Panc1 (cell line): ENCODE results near the gene ASF1A. TPM values are rescaled to one million over a fixed set of nuclear protein-coding genes. Genes with fewer than 3 reads are reported as not detected.

Source experiments
- ATAC-seq: fragments of 200-7000 bp; cut with Tn5 transposase; 2 replicates; pipeline ENCODE4 v1.9.1; 2020; ENCODE audit warnings: mild to moderate bottlenecking, moderate library complexity
- BruUV-seq: library from RNA; stranded (reverse); fragments of 400-500 nt; replicated peaks from 2 replicates; lab custom pipeline; 2021; lab: Mats Ljungman, UMichigan
- CTCF ChIA-PET: fragments of 300-600 bp; sonication (Branson Sonifier 250); formaldehyde crosslinking; loops from one replicate; lab custom pipeline; 2022; ENCODE audit warnings: antibody characterized with exemption; lab: Charles Lee
- POLR2A ChIA-PET: fragments of 300-600 bp; sonication (Branson Sonifier 250); formaldehyde crosslinking; loops from one replicate; lab custom pipeline; 2022; ENCODE audit warnings: antibody characterized with exemption; lab: Charles Lee
- DNase-seq: peaks from one replicate; pipeline ENCODE4 v3.0.0-alpha.2; 2010; ENCODE audit warnings: low read depth, low spot score
- H3K27ac ChIP-seq: 2 replicates; pipeline ENCODE4 v1.5.1; 2011; ENCODE audit warnings: mild to moderate bottlenecking, low read length, inconsistent platforms
- H3K27me3 ChIP-seq: fragments of 200-500 bp; sonication (Bioruptor generic); 2 replicates; pipeline ENCODE4 v1.6.0; 2014; ENCODE audit warnings: low read length, inconsistent platforms; ENCODE audit not compliant: control insufficient read depth, insufficient read depth
- H3K36me3 ChIP-seq: fragments of 200-500 bp; sonication (Bioruptor generic); 2 replicates; pipeline ENCODE4 v1.5.1; 2014; ENCODE audit warnings: inconsistent platforms, mild to moderate bottlenecking, low read length, moderate library complexity; ENCODE audit not compliant: control insufficient read depth, insufficient read depth
- H3K4me1 ChIP-seq: 2 replicates; pipeline ENCODE4 v1.5.1; 2011; ENCODE audit warnings: inconsistent platforms, mild to moderate bottlenecking, low read length, moderate library complexity; ENCODE audit not compliant: control insufficient read depth, insufficient read depth
- H3K4me3 ChIP-seq, 2 experiments: 2 replicates each; pipeline ENCODE4 v1.5.1; 2011 to 2012; ENCODE audit warnings: low read depth in 2 of 2, low read length in 2 of 2, mild to moderate bottlenecking in 2 of 2, inconsistent platforms in 1 of 2, moderate library complexity in 1 of 2
- H3K9me3 ChIP-seq: fragments of 200-500 bp; sonication (Bioruptor generic); 2 replicates; pipeline ENCODE4 v1.5.1; 2014; ENCODE audit warnings: low read depth, mild to moderate bottlenecking, inconsistent platforms, low read length, moderate library complexity; ENCODE audit not compliant: control insufficient read depth, insufficient read depth
- CTCF ChIP-seq: fragments of 450-650 bp; IDR thresholded peaks from 2 replicates; pipeline ENCODE4 v1.5.1; 2017; ENCODE audit warnings: mild to moderate bottlenecking
- POLR2AphosphoS5 ChIP-seq: IDR thresholded peaks from 2 replicates; pipeline ENCODE4 v1.6.1; 2012; ENCODE audit warnings: mild to moderate bottlenecking, low read depth, low read length, moderate library complexity
- REST ChIP-seq, 2 experiments: IDR thresholded peaks; 2 replicates each; pipeline ENCODE4 v1.6.1; 2011 to 2012; ENCODE audit warnings: low read depth in 2 of 2, control low read depth in 1 of 2, low read length in 1 of 2, mild to moderate bottlenecking in 1 of 2, moderate library complexity in 1 of 2; ENCODE audit not compliant: insufficient read depth in 1 of 2
- SIN3A ChIP-seq: IDR thresholded peaks from 2 replicates; pipeline ENCODE4 v1.6.1; 2012; ENCODE audit warnings: low read depth, mild to moderate bottlenecking, low read length, moderate library complexity, borderline replicate concordance; ENCODE audit not compliant: insufficient read depth
- TCF7L2 ChIP-seq: IDR thresholded peaks from 2 replicates; pipeline ENCODE4 v1.6.1; 2011; ENCODE audit warnings: mild to moderate bottlenecking, low read depth, low read length, inconsistent platforms
- in situ Hi-C: cut with HindIII; loops from 2 replicates; pipeline ENCODE4 v1.10.0; 2016; ENCODE audit warnings: low sequenced_read_pairs, low pct_unique_long_range_greater_than_20kb
- intact Hi-C: fragments of 100-400 bp; cut with micrococcal nuclease; formaldehyde crosslinking; loops from one replicate; pipeline ENCODE4 v1.10.0; 2022; ENCODE audit not compliant: unreplicated experiment
- total RNA-seq: library from RNA; stranded (reverse); gene quantifications from one replicate; pipeline ENCODE4 v1.2.1, GENCODE V29; 2021; ENCODE audit not compliant: unreplicated experiment

ASF1A gene
- total RNA-seq, 1 experiment from 2014 or later, result 28.5 TPM

GRCh38 chr6:118930680-118931079, 36.7 kb downstream of the ASF1A start:
- intact Hi-C loops (no loop called here), in situ Hi-C loops (no loop called here)
- BruUV-seq, result no TSS peak
- DNase-seq (no peak), ATAC-seq (no peak)
- Histone ChIP-seq H3K9me3 (no peaks in the 10 kb centered on the region), H3K27ac (no peak overlapping the region), H3K36me3 (peaks cover 26% of the 10 kb centered on the region), H3K4me3 (no peak overlapping the region), H3K27me3 (no peaks in the 10 kb centered on the region), H3K4me1 (peaks cover 13% of the 10 kb centered on the region; the same call in 1 of the 2 replicates)
- CTCF ChIA-PET, result no interaction called here
- TF ChIP-seq REST (IDR thresholded peaks at IDR 0.05; ENCODE audit: insufficient read depth in 1 of 2, low read depth in 2 of 2, low read length in 1 of 2) (no peak), POLR2AphosphoS5 (no peak), CTCF (no peak), SIN3A (no peak), TCF7L2 (no peak)
- POLR2A ChIA-PET, result no interaction called here

- intact Hi-C loops (no loop called here), in situ Hi-C loops (no loop called here)
- H3K27ac ChIP-seq, result no peak overlapping the region
Measured at GRCh38 chr6:118931436-118931835, 37.5 kb downstream of the ASF1A start.

More at GRCh38 chr6:118931436-118931835, 37.5 kb downstream of the ASF1A start:
- H3K9me3 ChIP-seq, result no peaks in the 10 kb centered on the region
- no peaks in the 10 kb centered on the region for H3K27me3 ChIP-seq
- no TSS peak for BruUV-seq
- no peak overlapping the region for H3K4me3 ChIP-seq
- H3K4me1 ChIP-seq, result peaks cover 17% of the 10 kb centered on the region; the same call in 1 of the 2 replicates
- ATAC-seq, result no peak
- CTCF ChIA-PET, result no interaction called here
- POLR2A ChIA-PET, result no interaction called here
- TF ChIP-seq CTCF, result no peak
- TF ChIP-seq SIN3A, result no peak
- no peak for TF ChIP-seq TCF7L2
- no peak for TF ChIP-seq REST (IDR thresholded peaks at IDR 0.05; ENCODE audit: insufficient read depth in 1 of 2, low read depth in 2 of 2, low read length in 1 of 2)
- no peak for TF ChIP-seq POLR2AphosphoS5
- peaks cover 22% of the 10 kb centered on the region for H3K36me3 ChIP-seq
- no peak for DNase-seq
